Chondrocyte (in vitro differentiated cells): ENCODE measurements around the gene SULT1B1. TPM values are rescaled to one million over a fixed set of nuclear protein-coding genes. Genes with fewer than 3 reads are reported as not detected.

Experiments
- DNase-seq: peaks from one replicate; pipeline ENCODE4 v3.0.0; 2021; ENCODE audit warnings: mixed read lengths, low spot score
- H3K27ac Mint-ChIP-seq: one replicate; pipeline ENCODE4 v1.8.0; 2021; ENCODE audit warnings: mild to moderate bottlenecking, moderate library complexity, mixed read lengths; ENCODE audit not compliant: unreplicated experiment
- H3K27me3 Mint-ChIP-seq: 2 replicates; pipeline ENCODE4 v1.8.0; 2021; ENCODE audit warnings: low read depth, mixed read lengths
- H3K36me3 Mint-ChIP-seq: 2 replicates; pipeline ENCODE4 v1.8.0; 2021; ENCODE audit warnings: low read depth, mixed read lengths
- H3K4me1 Mint-ChIP-seq: 2 replicates; pipeline ENCODE4 v1.8.0; 2021; ENCODE audit warnings: low read depth, mild to moderate bottlenecking, mixed read lengths
- H3K4me3 Mint-ChIP-seq: one replicate; pipeline ENCODE4 v1.8.0; 2021; ENCODE audit warnings: mild to moderate bottlenecking, moderate library complexity, mixed read lengths; ENCODE audit not compliant: unreplicated experiment
- H3K9me3 Mint-ChIP-seq: 2 replicates; pipeline ENCODE4 v1.8.0; 2021; ENCODE audit warnings: low read depth, mixed read lengths
- CTCF ChIP-seq: fragments of 200-600 bp; sonication (generic); IDR thresholded peaks from 2 replicates; pipeline ENCODE4 v1.5.0; 2021; ENCODE audit warnings: antibody characterized with exemption, mild to moderate bottlenecking, moderate library complexity
- total RNA-seq: library from RNA; stranded (reverse); gene quantifications from 3 replicates; pipeline ENCODE4 v1.2.1, GENCODE V29; 2021

The SULT1B1 gene
- total RNA-seq, 1 donor from 2014 or later = 0.52 TPM

- no peak for TF ChIP-seq CTCF
- Mint-ChIP-seq H3K27me3 (peaks cover 2% of the 10 kb centered on the region), H3K4me1 (peaks cover 16% of the 10 kb centered on the region), H3K36me3 (no peaks in the 10 kb centered on the region), H3K27ac (no peak overlapping the region), H3K9me3 (no peaks in the 10 kb centered on the region), H3K4me3 (no peak overlapping the region)
- no peak for DNase-seq
Observed at GRCh38 chr4:69717778-69718177, 42.6 kb downstream of the SULT1B1 start.

DNA sequence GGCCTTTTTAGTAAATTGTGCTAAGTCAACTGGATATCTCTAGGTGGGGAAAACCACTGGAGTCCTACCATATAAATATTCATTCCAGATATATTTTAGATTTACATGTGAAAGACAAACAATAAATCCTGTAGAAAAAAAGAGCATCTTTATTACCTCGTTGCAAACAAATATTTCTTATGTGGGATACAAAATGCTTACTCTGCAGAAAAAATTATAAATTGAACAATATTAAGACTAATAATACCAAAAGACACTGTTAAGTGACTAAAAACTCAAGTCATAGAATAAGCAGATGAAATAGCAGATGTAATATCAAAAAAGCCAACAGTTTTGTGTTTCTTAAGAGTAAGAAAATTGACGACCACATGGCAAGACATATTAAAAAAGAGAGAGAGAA, 43.8 kb downstream of the SULT1B1 start:
- peaks cover 11% of the 10 kb centered on the region for H3K4me1 Mint-ChIP-seq
- no peak overlapping the region for H3K4me3 Mint-ChIP-seq
- no peak overlapping the region for H3K27ac Mint-ChIP-seq
- TF ChIP-seq CTCF = no peak
- no peaks in the 10 kb centered on the region for H3K9me3 Mint-ChIP-seq
- peaks cover 2% of the 10 kb centered on the region for H3K27me3 Mint-ChIP-seq
- H3K36me3 Mint-ChIP-seq = no peaks in the 10 kb centered on the region
- no peak for DNase-seq

DNA sequence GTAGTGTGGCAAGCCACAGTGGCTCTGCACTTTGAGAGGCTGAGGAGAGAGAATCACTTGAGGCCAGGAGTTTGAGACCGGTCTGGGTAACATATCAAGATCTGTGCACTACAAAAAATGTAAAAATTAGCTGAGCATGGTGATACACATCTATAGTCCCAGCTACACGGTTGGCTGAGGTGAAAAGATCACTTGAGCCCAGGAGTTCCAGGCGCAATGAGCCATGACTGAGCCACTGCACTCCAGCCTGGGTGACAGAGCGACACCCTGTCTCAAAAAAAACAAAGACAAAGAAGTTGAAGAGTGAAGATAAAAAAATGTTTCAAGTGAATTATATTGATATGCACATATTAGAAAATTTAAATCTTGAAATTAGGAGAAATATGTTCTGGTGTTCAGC, 46.3 kb downstream of the SULT1B1 start:
- TF ChIP-seq CTCF = no peak
- peaks cover 10% of the 10 kb centered on the region for H3K4me1 Mint-ChIP-seq
- H3K27ac Mint-ChIP-seq = no peak overlapping the region
- no peaks in the 10 kb centered on the region for H3K27me3 Mint-ChIP-seq
- H3K4me3 Mint-ChIP-seq = no peak overlapping the region
- H3K9me3 Mint-ChIP-seq = no peaks in the 10 kb centered on the region
- DNase-seq = no peak
- H3K36me3 Mint-ChIP-seq = no peaks in the 10 kb centered on the region

DNA sequence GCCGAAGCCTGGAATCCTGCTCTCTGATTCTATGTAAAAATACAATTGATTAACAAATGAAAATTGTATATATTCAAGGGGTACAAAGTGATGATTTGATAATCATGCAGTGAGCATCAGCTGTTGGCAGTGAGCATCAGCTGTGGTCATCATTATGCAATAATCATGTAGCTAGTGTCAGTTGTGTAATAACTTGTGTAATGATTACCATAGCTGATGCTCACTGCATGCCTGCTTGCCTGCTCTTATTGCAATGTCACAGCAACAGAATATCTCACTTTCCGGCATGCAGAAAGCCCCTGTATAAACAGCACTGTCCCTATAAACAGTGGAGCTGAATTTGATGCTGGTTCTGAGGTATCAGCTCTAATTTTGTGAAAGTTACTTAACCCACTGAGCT, 46.8 kb downstream of the SULT1B1 start:
- H3K4me3 Mint-ChIP-seq = no peak overlapping the region
- no peaks in the 10 kb centered on the region for H3K36me3 Mint-ChIP-seq

GRCh38 chr4:69710580-69710979, 49.8 kb downstream of the SULT1B1 start:
- H3K27ac Mint-ChIP-seq = no peak overlapping the region
- peaks cover 1% of the 10 kb centered on the region for H3K36me3 Mint-ChIP-seq
- no peak for TF ChIP-seq CTCF

More for the DNA sequence above, 46.8 kb downstream of the SULT1B1 start:
- TF ChIP-seq CTCF = no peak
- Mint-ChIP-seq H3K9me3 (no peaks in the 10 kb centered on the region), H3K27me3 (no peaks in the 10 kb centered on the region), H3K4me1 (peaks cover 6% of the 10 kb centered on the region), H3K27ac (no peak overlapping the region)
- DNase-seq = no peak

More at GRCh38 chr4:69710580-69710979, 49.8 kb downstream of the SULT1B1 start:
- Mint-ChIP-seq H3K9me3 (peaks cover 3% of the 10 kb centered on the region), H3K27me3 (no peaks in the 10 kb centered on the region), H3K4me3 (no peak overlapping the region), H3K4me1 (peaks cover 8% of the 10 kb centered on the region)
- no peak for DNase-seq
